Upper lobe of right lung (tissue), 1 donor: Measurements from ENCODE around the gene GABRG1. TPM values are rescaled to one million over a fixed set of nuclear protein-coding genes. Genes with fewer than 3 reads are reported as not detected.

Experiments
- ATAC-seq: fragments of 200-7000 bp; cut with Tn5 transposase; one replicate; pipeline ENCODE4 v1.9.1; 2020; ENCODE audit warnings: mild to moderate bottlenecking, moderate library complexity
- DNase-seq: peaks from one replicate; pipeline ENCODE4 v3.0.0-alpha.2; 2020
- H3K27ac ChIP-seq: fragments of 200-600 bp; one replicate; pipeline ENCODE4 v1.8.0; 2022
- H3K27me3 ChIP-seq: fragments of 200-600 bp; one replicate; pipeline ENCODE4 v1.8.0; 2022; ENCODE audit warnings: mild to moderate bottlenecking
- H3K36me3 ChIP-seq: fragments of 200-600 bp; one replicate; pipeline ENCODE4 v1.8.0; 2022
- H3K4me1 ChIP-seq: fragments of 200-600 bp; one replicate; pipeline ENCODE4 v1.8.0; 2022
- H3K4me3 ChIP-seq: fragments of 200-600 bp; one replicate; pipeline ENCODE4 v1.8.0; 2022; ENCODE audit warnings: mild to moderate bottlenecking
- H3K9me3 ChIP-seq: fragments of 200-600 bp; one replicate; pipeline ENCODE4 v1.8.0; 2022
- intact Hi-C: fragments of 100-400 bp; cut with DNase I; formaldehyde crosslinking; loops from one replicate; pipeline ENCODE4 v1.11.0; 2022
- total RNA-seq: library from RNA; stranded (reverse); fragmentation: NEBNext Ultra II Directional; extraction: Animal tissue kit (Norgen Biotek cat#: 25700); gene quantifications from one replicate; pipeline ENCODE4 v1.2.1, GENCODE V29; 2021
- TF ChIP-seq, protein P1 (sequence below): fragments of 200-600 bp; IDR thresholded peaks from one replicate; pipeline ENCODE4 v1.8.0; 2022; ENCODE audit warnings: antibody characterized with exemption
- donor health status: DM: no; HTN: yes; CAD: no; lungs with severe emphysema.

The GABRG1 gene
- total RNA-seq, 1 donor from 2014 or later, result not detected

DNA sequence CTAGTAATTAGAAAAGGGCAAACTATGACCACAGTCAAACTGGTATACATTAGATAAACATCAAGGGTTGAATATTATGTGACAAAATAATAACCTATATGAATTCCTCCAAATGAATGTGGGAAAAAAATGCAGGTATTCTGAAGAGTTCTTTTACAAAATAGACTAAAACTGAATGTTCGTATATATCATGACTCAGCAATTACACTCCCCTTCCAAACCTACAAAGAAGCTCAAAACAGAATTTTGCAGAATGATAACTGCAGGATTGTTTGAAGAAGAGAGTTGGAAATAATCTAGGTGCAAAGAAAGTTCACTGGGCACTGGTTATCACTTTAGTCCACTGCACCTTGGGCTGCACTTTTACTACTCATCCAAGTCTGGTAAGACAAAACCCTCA lies 134.1 kb downstream of the GABRG1 start:
- DNase-seq, result no peak
- Histone ChIP-seq H3K9me3 (peaks cover 7% of the 10 kb centered on the region), H3K4me1 (no peaks in the 10 kb centered on the region), H3K27ac (no peak overlapping the region), H3K4me3 (no peak overlapping the region), H3K27me3 (no peaks in the 10 kb centered on the region), H3K36me3 (no peaks in the 10 kb centered on the region)
- intact Hi-C loops, result no loop called here
- ATAC-seq, result no peak
- TF ChIP-seq, protein P1, sequence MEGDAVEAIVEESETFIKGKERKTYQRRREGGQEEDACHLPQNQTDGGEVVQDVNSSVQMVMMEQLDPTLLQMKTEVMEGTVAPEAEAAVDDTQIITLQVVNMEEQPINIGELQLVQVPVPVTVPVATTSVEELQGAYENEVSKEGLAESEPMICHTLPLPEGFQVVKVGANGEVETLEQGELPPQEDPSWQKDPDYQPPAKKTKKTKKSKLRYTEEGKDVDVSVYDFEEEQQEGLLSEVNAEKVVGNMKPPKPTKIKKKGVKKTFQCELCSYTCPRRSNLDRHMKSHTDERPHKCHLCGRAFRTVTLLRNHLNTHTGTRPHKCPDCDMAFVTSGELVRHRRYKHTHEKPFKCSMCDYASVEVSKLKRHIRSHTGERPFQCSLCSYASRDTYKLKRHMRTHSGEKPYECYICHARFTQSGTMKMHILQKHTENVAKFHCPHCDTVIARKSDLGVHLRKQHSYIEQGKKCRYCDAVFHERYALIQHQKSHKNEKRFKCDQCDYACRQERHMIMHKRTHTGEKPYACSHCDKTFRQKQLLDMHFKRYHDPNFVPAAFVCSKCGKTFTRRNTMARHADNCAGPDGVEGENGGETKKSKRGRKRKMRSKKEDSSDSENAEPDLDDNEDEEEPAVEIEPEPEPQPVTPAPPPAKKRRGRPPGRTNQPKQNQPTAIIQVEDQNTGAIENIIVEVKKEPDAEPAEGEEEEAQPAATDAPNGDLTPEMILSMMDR, result no peak

DNA sequence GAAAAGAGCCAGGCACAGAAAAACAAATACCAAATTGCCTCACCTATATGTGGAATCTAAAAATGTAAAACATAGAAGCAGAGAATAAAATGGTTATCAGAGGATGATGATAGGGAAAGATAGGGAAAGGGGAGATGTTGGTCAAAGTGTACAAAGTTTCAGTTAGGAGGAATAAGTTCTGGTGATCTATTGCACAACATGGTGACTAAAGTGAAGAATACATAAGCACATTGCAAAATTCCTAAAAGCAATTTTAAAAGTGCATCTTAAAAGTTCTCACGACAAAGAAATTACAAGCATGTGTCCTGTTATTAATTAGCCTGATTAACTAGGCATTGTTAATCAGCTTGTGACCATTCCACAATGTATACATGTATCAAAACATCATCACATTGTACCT lies 136.0 kb downstream of the GABRG1 start:
- Histone ChIP-seq H3K4me3 (no peak overlapping the region), H3K4me1 (no peaks in the 10 kb centered on the region), H3K9me3 (peaks cover 7% of the 10 kb centered on the region), H3K36me3 (no peaks in the 10 kb centered on the region), H3K27ac (no peak overlapping the region), H3K27me3 (no peaks in the 10 kb centered on the region)
- ATAC-seq (no peak), DNase-seq (no peak)
- TF ChIP-seq, protein P1, result no peak
- intact Hi-C loops, result no loop called here
